Thyroid gland (tissue), 4 donors: ENCODE data around the gene IGDCC3.
"Not testable (repeated sequence)": the region's sequence is repeated elsewhere in the genome, so short reads cannot be mapped to it uniquely, and the experiment has no call there.

Experiments used
- POLR2A ChIP-seq, 2 donors: fragments of 450-650 bp; IDR thresholded peaks; one replicate each; pipeline ENCODE4 v1.6.1; 2017; ENCODE audit warnings: antibody characterized with exemption in 2 of 2, mild to moderate bottlenecking in 2 of 2, moderate library complexity in 1 of 2
- TF ChIP-seq, protein P1 (sequence below), 6 experiments: fragments of 200-600 bp in 3 of 6; fragments of 450-650 bp in 3 of 6; sonication (generic) in 3 of 6; IDR thresholded peaks; one replicate each; pipeline ENCODE4 v1.5.1; 2016 to 2019; ENCODE audit warnings: antibody characterized with exemption in 6 of 6, mild to moderate bottlenecking in 2 of 6, inconsistent platforms in 1 of 6, moderate library complexity in 1 of 6

DNA sequence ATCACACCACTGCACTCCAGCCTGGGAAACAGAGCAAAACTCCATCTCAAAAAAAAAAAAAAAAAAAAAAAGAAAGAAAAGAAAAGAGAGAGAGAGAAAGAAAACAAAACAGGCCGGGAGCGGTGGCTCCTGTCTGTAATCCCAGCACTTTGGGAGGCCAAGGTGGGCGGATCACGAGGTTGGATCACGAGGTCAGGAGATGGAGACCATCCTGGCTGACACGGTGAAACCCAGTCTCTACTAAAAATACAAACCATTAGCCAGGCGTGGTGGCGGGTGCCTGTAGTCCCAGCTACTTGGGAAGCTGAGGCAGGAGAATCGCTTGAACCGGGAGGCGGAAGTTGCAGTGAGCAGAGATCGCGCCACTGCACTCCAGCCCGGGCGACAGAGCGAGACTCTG is 20.7 kb upstream of the IGDCC3 start:
- TF ChIP-seq, protein P1, sequence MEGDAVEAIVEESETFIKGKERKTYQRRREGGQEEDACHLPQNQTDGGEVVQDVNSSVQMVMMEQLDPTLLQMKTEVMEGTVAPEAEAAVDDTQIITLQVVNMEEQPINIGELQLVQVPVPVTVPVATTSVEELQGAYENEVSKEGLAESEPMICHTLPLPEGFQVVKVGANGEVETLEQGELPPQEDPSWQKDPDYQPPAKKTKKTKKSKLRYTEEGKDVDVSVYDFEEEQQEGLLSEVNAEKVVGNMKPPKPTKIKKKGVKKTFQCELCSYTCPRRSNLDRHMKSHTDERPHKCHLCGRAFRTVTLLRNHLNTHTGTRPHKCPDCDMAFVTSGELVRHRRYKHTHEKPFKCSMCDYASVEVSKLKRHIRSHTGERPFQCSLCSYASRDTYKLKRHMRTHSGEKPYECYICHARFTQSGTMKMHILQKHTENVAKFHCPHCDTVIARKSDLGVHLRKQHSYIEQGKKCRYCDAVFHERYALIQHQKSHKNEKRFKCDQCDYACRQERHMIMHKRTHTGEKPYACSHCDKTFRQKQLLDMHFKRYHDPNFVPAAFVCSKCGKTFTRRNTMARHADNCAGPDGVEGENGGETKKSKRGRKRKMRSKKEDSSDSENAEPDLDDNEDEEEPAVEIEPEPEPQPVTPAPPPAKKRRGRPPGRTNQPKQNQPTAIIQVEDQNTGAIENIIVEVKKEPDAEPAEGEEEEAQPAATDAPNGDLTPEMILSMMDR (IDR thresholded peaks at IDR 0.05), result not testable (repeated sequence)
- TF ChIP-seq POLR2A (IDR thresholded peaks at IDR 0.05), result not testable (repeated sequence)
